Fibroblast of mammary gland (primary cell): ENCODE results near the gene PGAP2.
"Not testable (repeated sequence)": the region's sequence is repeated elsewhere in the genome, so short reads cannot be mapped to it uniquely, and the experiment has no call there.

ENCODE experiments used
- DNase-seq: peaks from one replicate; pipeline ENCODE4 v3.0.0-alpha.2; 2010; ENCODE audit warnings: low read depth
- H3K4me3 ChIP-seq: 2 replicates; pipeline ENCODE4 v1.5.1; 2011; ENCODE audit warnings: low read depth, mild to moderate bottlenecking, low read length, moderate library complexity; ENCODE audit not compliant: control insufficient read depth
- TF ChIP-seq, protein P1 (sequence below): conservative IDR thresholded peaks from 2 replicates; pipeline ENCODE4 v1.5.1; 2011; ENCODE audit warnings: low read depth, low read length, inconsistent platforms; ENCODE audit not compliant: control insufficient read depth, insufficient read depth

PGAP2 gene

GRCh38 chr11:3782963-3783362 lies 25.4 kb upstream of the PGAP2 start:
- no peak for DNase-seq
- no peak overlapping the region for H3K4me3 ChIP-seq
- TF ChIP-seq, protein P1, sequence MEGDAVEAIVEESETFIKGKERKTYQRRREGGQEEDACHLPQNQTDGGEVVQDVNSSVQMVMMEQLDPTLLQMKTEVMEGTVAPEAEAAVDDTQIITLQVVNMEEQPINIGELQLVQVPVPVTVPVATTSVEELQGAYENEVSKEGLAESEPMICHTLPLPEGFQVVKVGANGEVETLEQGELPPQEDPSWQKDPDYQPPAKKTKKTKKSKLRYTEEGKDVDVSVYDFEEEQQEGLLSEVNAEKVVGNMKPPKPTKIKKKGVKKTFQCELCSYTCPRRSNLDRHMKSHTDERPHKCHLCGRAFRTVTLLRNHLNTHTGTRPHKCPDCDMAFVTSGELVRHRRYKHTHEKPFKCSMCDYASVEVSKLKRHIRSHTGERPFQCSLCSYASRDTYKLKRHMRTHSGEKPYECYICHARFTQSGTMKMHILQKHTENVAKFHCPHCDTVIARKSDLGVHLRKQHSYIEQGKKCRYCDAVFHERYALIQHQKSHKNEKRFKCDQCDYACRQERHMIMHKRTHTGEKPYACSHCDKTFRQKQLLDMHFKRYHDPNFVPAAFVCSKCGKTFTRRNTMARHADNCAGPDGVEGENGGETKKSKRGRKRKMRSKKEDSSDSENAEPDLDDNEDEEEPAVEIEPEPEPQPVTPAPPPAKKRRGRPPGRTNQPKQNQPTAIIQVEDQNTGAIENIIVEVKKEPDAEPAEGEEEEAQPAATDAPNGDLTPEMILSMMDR, result no peak

DNA sequence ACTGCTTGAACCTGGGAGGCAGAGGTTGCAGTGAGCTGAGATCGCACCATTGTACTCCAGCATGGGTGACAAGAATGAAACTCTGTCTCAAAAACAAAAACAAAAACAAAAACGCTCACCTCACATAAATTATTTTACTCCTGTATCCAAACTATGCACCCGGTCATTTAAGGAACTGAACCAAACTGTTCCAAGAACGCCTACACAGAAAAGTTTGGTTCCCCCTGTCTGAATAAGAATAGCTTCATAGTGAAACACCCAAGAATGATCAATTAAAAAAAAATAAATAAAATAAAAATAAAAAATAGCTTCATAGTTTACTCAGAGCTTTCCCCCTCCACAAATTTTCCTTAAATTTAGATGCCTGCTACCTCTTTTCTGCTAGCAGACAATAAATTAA lies 24.7 kb upstream of the PGAP2 start:
- TF ChIP-seq, protein P1, result no peak
- no peak for DNase-seq
- no peak overlapping the region for H3K4me3 ChIP-seq

DNA sequence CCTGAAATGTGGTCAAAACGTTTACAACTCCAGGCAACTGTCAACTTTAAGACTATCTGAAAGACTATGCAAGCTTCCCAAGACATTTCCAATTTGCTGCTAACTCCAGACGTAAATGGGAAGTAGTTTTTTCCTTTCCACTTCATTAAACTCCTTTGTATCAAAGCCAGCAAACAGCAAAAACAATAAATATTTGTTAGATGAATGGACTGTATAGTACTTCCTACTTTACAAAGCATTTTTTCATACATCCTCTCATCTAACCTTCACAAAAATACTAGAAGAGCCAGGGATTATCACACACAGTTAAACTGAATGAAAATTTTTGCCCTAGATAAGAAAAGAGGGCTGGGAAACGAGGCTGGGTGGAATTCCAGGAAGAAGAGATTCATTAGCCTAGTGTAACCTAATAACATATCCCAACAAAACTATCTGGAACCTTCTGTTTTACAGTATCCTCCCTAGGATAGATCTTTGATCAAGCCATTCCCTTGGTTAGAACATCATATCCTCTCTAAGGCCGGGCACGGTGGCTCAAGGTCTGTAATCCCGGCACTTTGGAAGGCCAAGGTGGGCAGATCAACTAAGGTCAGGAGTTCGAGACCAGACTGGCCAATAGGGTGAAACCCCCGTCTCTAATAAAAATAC lies 21.5 kb upstream of the PGAP2 start:
- no peak overlapping the region for H3K4me3 ChIP-seq
- TF ChIP-seq, protein P1, result no peak
- no peak for DNase-seq

DNA sequence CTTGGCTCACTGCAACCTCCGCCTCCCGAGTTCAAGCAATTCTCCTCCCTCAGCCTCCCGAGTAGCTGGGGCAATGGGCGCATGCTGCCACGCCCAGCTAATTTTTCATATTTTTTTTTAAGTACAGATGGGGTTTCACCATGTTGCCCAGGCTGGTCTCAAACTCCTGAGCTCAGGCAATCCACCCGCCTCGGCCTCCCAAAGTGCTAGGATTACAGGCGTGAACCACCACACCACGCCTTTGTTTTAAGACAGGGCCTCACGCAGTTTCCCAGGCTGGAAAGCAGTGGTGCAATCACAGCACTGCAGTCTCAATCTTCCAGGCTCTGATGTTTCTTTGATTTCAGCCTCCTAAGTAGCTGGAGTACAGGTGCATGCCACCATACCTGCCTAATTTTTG lies 14.0 kb upstream of the PGAP2 start:
- not testable (repeated sequence) for DNase-seq

DNA sequence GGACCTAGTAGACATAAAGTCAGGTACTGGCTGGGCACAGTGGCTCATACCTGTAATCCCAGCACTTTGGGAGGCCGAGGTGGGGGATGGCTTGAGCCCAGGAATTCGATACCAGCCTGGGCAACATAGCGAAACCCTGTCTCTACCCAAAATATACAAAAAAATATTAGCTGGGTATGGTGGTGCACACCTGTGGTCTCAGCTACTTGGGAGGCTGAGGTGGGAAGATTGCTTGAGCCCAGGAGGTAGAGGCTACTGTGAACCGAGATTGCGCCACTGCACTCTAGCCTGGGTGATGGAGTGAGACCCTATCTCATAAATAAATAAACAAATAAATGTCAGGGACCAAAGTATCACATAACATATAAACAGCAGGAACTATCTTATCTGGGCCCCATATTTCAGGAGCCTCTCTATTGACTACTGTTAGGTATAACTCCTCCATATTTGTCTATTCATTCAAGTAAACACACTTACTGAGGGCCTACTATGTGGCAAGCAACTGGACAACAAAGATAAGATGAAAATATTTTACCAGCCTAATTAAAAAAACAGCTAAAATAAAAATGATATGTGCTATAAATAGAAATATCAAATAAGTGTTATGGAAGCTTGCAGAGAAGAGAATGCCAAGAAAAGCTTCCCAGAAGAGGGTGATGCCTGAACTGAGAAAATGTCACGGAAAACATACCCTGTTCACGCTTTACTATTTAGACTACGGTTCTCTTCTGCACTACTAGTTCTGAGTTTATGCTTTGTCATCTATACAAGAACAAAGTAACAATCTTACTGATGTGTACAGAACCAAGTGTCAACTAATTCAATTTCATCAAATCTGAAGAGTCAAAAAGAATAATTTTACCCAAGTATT lies 13.0 kb upstream of the PGAP2 start:
- TF ChIP-seq, protein P1, result no peak
- H3K4me3 ChIP-seq, result peak overlapping the region; percentile 95
- no peak for DNase-seq

More for the DNA sequence above, 14.0 kb upstream of the PGAP2 start:
- not testable (repeated sequence) for H3K4me3 ChIP-seq

GRCh38 chr11:3796002-3796311 lies 12.4 kb upstream of the PGAP2 start:
- TF ChIP-seq, protein P1, result no peak
- no peak for DNase-seq
- H3K4me3 ChIP-seq, result peak overlapping the region; percentile 95

DNA sequence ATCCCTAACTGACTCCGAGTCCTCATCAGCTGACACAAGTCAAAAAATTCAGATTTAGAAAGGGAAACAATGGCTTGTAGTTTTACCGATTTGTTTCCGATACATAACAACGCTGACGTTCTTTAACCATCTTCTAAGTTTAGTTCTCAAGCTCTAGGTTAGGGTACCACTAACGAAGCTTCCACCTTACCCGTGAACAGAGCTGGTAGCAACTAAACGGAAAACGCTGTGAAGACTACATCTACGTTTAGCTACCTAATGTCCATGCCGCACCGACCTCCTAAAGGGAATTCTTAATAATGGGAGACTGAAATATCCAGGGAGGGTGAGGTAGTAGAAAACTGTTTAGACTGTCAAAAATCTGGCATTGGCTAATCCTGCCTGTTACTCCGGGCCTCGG lies 12.0 kb upstream of the PGAP2 start:
- peak overlapping the region; percentile 95 for H3K4me3 ChIP-seq
- DNase-seq, result no peak
- TF ChIP-seq, protein P1, result no peak
